GM12874 (cell line): ENCODE measurements around the gene CTTN.

Experiments used
- TF ChIP-seq, protein P1 (sequence below): IDR thresholded peaks from 2 replicates; pipeline ENCODE4 v1.5.1; 2011; ENCODE audit warnings: low read depth, mild to moderate bottlenecking, control low read depth, low read length, moderate library complexity; ENCODE audit not compliant: insufficient read depth

The CTTN gene

DNA sequence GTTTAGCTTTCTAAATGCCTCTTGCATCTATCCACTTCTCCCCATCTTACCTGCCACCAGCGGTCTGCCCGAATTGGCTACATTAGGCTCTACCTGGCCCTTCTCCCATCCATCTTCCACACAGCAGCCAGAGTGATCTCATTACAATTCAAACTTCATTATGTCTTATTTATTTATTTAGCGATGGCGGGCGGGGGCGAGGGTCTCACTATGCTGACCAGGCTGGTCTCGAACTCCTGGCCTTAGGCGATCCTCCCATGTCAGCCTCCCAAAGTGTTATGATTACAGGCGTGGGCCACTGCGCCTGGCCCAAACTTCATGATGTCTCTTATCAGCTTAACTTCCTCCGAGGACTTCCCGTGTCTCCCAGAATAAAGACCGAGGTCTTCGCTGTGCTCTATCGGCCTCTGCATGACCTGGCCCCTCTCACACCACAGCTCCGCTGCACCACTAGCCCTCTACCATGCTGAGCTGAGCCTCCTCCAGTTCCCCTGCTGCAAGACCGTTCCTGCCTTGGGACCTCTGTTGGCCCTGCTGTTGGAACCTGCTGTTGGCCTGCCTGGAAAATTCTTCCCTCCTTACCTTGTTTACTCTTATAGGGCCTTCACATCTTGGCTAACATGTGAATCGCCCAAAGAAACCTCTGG lies 870 bp upstream of the CTTN start:
- TF ChIP-seq, protein P1, sequence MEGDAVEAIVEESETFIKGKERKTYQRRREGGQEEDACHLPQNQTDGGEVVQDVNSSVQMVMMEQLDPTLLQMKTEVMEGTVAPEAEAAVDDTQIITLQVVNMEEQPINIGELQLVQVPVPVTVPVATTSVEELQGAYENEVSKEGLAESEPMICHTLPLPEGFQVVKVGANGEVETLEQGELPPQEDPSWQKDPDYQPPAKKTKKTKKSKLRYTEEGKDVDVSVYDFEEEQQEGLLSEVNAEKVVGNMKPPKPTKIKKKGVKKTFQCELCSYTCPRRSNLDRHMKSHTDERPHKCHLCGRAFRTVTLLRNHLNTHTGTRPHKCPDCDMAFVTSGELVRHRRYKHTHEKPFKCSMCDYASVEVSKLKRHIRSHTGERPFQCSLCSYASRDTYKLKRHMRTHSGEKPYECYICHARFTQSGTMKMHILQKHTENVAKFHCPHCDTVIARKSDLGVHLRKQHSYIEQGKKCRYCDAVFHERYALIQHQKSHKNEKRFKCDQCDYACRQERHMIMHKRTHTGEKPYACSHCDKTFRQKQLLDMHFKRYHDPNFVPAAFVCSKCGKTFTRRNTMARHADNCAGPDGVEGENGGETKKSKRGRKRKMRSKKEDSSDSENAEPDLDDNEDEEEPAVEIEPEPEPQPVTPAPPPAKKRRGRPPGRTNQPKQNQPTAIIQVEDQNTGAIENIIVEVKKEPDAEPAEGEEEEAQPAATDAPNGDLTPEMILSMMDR, result no peak

DNA sequence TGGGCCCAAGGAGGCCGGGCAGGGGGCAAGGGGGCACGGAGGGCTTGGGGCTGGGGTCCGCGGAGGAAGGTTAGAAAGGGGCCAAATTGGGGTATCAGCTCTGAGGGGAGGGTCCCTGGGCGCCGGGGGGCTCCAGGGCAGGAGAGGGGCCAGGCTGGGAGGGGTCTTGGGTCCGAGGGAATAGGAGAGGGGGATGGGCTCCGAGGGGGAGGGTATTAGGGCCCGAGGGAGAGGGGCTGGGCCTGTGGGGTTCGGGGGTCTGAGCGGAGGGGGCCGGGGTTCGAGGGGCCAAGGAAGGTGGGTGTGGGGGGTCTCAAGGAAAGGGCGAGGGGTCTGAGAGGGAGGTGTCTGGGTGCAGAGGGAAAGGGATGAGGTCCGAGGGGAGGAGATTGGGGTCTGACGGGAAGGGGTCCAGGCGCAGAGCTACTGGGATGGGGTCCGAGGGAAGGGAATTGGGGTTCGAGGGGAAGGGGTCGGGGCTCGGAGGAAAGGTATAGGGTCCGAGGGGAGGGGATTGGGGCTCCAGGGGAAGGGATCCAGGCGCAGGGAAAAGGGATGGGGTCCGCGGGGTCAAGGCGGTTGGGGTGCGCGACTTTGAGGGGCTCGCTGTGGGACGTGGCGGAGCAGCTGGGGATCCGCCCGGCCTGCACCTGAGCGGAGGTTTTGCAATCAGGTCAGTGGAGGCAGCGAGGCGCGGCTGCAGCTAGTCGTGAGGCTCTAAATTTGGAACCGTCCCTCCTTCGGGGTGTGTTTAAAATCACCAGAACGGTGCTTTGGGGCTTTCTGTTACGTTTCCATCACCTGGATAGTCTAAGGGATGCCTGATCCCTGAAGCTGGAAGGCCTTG lies 728 bp downstream of the CTTN start:
- TF ChIP-seq, protein P1, result no peak

DNA sequence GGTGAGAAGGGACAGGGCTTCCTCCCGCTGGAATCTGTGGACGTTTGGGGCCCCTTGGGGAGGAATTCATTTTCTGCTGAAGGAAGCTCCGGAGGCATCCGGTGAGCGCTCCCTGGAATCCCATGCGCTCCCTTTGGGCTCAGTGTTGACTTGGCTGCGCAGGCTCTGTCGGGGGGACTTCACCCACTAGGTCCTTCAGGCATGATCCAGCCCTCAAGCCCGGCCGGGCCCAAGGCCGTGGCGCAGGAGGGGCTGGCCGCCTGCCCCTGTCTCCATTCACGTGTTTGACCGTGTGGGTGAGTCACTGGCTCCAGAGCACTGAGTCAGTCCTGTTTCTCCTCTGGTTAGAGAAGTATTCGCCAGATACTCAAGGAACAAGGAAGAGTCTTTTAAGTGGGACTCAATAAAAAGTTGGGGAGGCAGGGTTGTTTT lies 1.4 kb downstream of the CTTN start:
- TF ChIP-seq, protein P1, result no peak

DNA sequence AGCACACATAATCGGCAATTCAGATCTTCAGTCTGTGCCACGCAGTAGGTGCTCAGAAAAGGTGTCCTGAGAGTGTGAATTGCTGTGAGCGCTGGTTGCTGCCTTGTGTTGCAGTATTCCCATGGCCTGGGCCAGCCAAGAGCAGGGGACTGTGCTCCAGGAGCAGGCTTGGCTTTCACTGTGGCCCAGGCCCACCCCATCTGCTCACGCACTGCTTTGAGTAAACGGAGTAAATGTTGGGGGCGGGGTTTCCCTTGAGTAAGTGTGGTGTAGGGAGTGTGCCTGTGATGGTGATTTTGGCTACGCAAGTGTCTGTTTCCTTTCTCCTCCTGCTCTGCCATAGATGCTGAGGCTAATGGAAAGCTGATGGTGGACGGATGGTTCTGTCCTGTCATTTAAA lies 2.3 kb downstream of the CTTN start:
- TF ChIP-seq, protein P1, result no peak

DNA sequence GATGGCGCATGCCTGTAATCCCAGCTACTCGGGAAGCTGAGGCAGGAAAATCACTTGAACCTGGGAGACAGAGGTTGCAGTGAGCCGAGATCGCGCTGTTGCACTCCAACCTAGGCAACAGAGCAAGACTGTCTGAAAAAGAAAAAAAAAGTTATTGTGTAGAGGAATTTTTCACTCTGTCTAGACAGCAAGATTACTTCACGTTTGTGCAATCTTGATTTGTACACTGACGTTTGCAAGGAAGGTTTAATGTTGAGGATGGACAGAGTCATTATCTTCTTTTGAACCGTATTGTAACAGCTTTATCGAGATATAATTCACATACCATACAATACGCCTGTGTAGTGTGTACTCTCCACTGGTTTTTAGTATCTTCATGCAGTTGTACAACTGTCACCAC lies 3.7 kb downstream of the CTTN start:
- TF ChIP-seq, protein P1, result no peak

DNA sequence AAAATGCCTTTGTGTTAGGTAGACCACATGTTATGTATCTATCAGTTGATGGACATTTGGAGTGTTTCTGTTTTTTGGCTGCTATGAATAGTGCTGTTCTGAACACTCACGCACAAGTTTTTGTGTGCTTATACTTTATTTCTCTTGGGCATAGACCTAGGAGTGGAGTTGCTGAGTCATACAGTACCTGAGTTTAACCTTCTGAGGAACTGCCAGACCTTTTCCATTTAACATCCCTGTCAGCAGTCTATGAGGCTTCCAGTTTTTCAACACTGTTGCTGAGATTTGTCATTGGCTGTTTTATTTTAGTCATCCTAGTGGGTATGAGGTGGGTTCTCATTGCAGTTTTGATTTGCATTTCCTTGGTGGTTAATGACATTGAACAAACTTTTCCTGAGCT lies 4.4 kb downstream of the CTTN start:
- TF ChIP-seq, protein P1, result no peak

DNA sequence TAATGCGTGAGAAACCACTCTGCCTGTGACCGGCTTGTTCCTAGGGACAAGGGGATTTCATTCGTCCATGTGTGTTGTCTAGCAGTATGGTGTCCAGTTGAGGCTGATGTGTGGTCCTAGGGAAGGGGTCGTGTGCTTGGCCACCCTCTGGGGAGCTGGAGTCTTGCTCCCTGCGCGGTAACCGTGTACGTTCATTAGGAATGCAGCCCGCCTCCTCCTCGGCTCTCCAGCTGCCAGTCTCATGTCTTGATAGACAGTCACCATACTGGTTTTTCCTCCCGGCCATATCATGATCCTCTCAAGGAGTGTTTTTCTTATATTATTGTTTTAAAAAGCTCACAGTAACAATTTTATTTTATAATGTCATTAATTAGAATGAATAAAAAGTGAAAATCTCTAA lies 5.9 kb downstream of the CTTN start:
- TF ChIP-seq, protein P1, result no peak
